Muscle layer of duodenum (tissue), 2 donors: ENCODE results near the gene SRPX2.

ENCODE experiments used
- H3K27ac ChIP-seq: one replicate; pipeline ENCODE4 v1.7.0; 2013; ENCODE audit warnings: mild to moderate bottlenecking, low read length
- H3K27me3 ChIP-seq: one replicate; pipeline ENCODE4 v1.7.0; 2013; ENCODE audit warnings: low read depth, mild to moderate bottlenecking, control low read depth, low read length
- H3K36me3 ChIP-seq, 2 donors: one replicate each; pipeline ENCODE4 v1.7.0; 2013; ENCODE audit warnings: low read length in 2 of 2, control low read depth in 1 of 2, mild to moderate bottlenecking in 1 of 2; ENCODE audit not compliant: insufficient read depth in 2 of 2, control insufficient read depth in 1 of 2
- H3K4me1 ChIP-seq, 2 donors: one replicate each; pipeline ENCODE4 v1.7.0; 2013; ENCODE audit warnings: low read length in 2 of 2, mild to moderate bottlenecking in 2 of 2, control low read depth in 1 of 2, moderate library complexity in 1 of 2; ENCODE audit not compliant: insufficient read depth in 2 of 2, control insufficient read depth in 1 of 2
- H3K4me3 ChIP-seq, 2 donors: one replicate each; pipeline ENCODE4 v1.7.0; 2013; ENCODE audit warnings: low read length in 2 of 2, low read depth in 1 of 2, mild to moderate bottlenecking in 1 of 2
- H3K9me3 ChIP-seq, 2 donors: one replicate each; pipeline ENCODE4 v1.7.0; 2013; ENCODE audit warnings: low read length in 2 of 2, control low read depth in 1 of 2, mild to moderate bottlenecking in 1 of 2; ENCODE audit not compliant: control insufficient read depth in 1 of 2
- donor health status: healthy.

The SRPX2 gene

DNA sequence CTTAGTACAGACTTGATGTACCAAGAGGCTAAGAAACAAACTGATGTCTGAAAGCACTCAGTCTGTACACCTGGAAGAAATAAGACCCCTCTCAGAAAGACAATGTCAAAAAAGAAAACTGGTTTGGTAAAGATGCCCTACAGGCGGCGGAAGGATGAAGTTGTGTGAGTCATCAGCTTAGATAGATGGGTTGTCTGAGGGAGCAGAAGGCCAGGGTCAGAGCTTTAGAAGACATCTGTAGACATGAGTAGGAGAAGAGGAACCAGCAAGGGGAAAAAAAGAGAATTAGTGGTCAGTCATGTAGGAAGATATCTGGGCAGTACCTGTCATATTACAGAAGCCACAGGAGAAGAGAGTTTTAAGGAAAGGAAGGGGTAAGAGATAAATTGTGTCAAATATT, 8.3 kb downstream of the SRPX2 start:
- Histone ChIP-seq H3K27me3 (no peaks in the 10 kb centered on the region), H3K9me3 (no peaks in the 10 kb centered on the region), H3K27ac (no peak overlapping the region), H3K4me1 (peaks cover 9 to 11% of the 10 kb centered on the region in 2 donors), H3K36me3 (peaks cover 0 to 8% of the 10 kb centered on the region in 2 donors), H3K4me3 (no peak overlapping the region)

DNA sequence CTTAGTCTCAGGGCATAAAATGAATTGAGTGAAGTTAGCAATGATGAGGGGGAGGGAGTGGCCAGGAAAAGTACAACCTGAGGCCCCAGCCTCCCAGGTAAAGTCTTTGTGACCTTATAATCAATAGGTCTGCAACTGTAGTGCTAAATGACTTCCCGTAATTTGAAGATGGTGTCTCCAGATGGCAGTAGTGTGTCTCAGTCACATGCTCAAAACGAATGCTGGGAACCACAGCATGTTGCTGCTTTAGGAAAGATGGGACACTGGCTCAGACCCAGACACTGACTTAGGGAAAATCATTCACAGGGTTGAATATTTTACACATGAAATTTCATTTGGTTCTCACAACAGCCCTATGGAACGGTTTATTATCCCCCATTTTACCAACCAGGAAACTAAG, 10.3 kb downstream of the SRPX2 start:
- no peaks in the 10 kb centered on the region for H3K4me1 ChIP-seq
- H3K4me3 ChIP-seq = no peak overlapping the region
- H3K9me3 ChIP-seq = no peaks in the 10 kb centered on the region
- no peak overlapping the region for H3K27ac ChIP-seq
- H3K36me3 ChIP-seq = peaks cover 0 to under 1% of the 10 kb centered on the region in 2 donors
- no peaks in the 10 kb centered on the region for H3K27me3 ChIP-seq

DNA sequence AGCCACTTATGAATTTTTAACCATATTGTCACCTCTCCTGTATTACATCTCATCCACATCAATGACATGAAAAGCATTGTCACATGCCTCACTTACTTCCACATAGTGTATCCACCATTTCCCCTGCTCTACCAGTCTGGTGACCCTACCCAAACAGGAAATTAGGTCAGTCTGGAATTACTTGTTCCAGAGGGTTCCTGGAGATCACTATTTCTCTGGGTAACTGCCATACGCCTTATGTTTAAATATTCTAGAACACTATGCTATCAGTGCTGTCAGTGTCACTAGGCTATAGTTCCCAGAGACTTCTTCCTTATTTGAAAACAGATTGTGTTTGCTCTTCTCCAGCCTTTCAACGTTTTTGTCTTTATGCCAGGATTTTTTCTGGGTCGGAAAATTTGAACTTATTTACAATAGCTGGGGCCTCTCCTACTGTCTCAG, 15.0 kb downstream of the SRPX2 start:
- Histone ChIP-seq H3K36me3 (no peaks in the 10 kb centered on the region), H3K9me3 (no peaks in the 10 kb centered on the region), H3K27me3 (no peaks in the 10 kb centered on the region), H3K4me1 (no peaks in the 10 kb centered on the region), H3K27ac (peak overlapping the region; percentile 45), H3K4me3 (no peak overlapping the region)

- Histone ChIP-seq H3K9me3 (no peaks in the 10 kb centered on the region), H3K27me3 (no peaks in the 10 kb centered on the region), H3K36me3 (no peaks in the 10 kb centered on the region), H3K27ac (peak overlapping the region; percentile 45), H3K4me1 (no peaks in the 10 kb centered on the region), H3K4me3 (no peak overlapping the region)
These were observed 15.6 kb downstream of the SRPX2 start for GRCh38 chrX:100659431-100660137.

DNA sequence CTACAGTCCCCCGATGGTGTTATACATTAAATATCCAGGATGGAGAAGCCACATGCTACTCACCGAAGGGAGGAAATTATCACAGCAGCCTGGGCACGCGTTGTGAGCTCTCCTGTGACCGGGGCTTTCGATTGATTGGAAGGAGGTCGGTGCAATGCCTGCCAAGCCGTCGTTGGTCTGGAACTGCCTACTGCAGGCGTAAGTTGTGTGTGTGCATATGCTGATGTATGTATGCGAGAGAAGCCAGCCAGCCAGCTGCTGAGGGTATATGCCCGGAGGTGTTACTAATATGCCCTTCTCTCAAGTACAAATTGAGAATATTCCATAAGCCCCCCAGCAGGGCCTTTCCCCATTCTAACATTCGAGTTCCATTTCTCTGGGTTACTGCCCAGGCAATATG, 18.2 kb downstream of the SRPX2 start:
- Histone ChIP-seq H3K27ac (no peak overlapping the region), H3K4me3 (no peak overlapping the region), H3K4me1 (no peaks in the 10 kb centered on the region), H3K27me3 (no peaks in the 10 kb centered on the region), H3K9me3 (no peaks in the 10 kb centered on the region), H3K36me3 (peaks cover 0 to 3% of the 10 kb centered on the region in 2 donors)

- peaks cover 0 to 3% of the 10 kb centered on the region in 2 donors for H3K36me3 ChIP-seq
- no peak overlapping the region for H3K27ac ChIP-seq
- H3K27me3 ChIP-seq = no peaks in the 10 kb centered on the region
- no peak overlapping the region for H3K4me3 ChIP-seq
- H3K4me1 ChIP-seq = no peaks in the 10 kb centered on the region
- no peaks in the 10 kb centered on the region for H3K9me3 ChIP-seq
These were observed 18.8 kb downstream of the SRPX2 start for GRCh38 chrX:100662796-100663195.

DNA sequence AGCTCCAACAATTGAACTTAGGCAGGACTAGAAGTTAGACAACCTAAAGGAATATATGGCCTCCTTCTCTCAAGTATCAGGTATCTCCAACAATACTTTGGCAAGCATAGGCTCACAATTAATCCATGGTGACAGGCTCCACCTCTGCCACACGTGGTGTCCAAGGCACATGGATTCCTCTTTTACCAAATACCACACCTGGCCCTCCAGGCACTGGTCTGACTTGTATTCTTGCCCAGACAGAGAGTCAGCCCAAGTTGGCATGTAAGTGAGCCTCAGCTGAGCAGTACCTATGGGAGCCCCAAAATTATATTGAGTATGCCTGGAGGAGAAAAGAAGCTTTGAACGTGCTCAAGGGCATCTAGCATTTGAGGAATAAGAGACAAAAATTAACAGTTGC, 19.6 kb downstream of the SRPX2 start:
- H3K27me3 ChIP-seq = no peaks in the 10 kb centered on the region
- no peaks in the 10 kb centered on the region for H3K4me1 ChIP-seq
- H3K9me3 ChIP-seq = no peaks in the 10 kb centered on the region
- H3K4me3 ChIP-seq = no peak overlapping the region
- no peak overlapping the region for H3K27ac ChIP-seq
- H3K36me3 ChIP-seq = peaks cover 0 to 6% of the 10 kb centered on the region in 2 donors

- Histone ChIP-seq H3K27ac (no peak overlapping the region), H3K4me1 (peaks cover 0 to 6% of the 10 kb centered on the region in 2 donors), H3K27me3 (no peaks in the 10 kb centered on the region), H3K4me3 (no peak overlapping the region), H3K36me3 (peaks cover 0 to 4% of the 10 kb centered on the region in 2 donors), H3K9me3 (no peaks in the 10 kb centered on the region)
These were observed 29.0 kb downstream of the SRPX2 start for GRCh38 chrX:100672966-100673365.

GRCh38 chrX:100673397-100673953, 29.5 kb downstream of the SRPX2 start:
- Histone ChIP-seq H3K27me3 (no peaks in the 10 kb centered on the region), H3K36me3 (peaks cover 0 to 2% of the 10 kb centered on the region in 2 donors), H3K4me1 (peaks cover 0 to 6% of the 10 kb centered on the region in 2 donors), H3K4me3 (no peak overlapping the region), H3K27ac (no peak overlapping the region), H3K9me3 (no peaks in the 10 kb centered on the region)

DNA sequence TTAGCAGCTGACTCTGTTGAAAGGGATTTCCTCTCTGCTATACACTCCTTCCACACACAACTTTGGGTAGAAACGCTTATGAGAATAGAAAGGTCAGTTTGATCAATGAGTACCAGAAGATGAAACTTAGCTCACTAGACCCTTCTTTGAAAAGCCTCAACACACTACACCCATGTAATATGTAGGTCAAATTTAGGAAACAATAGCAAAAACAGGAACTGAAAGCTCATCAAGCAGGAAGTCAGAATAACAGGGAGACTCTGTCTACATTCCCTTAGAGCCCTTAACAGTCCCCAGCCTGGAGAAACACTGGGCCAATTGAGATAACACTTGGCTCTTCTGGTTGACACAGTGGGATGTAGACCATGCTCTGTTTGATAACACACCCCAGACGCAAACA, 30.7 kb downstream of the SRPX2 start:
- H3K27me3 ChIP-seq = no peaks in the 10 kb centered on the region
- no peak overlapping the region for H3K4me3 ChIP-seq
- H3K27ac ChIP-seq = no peak overlapping the region
- peaks cover 0 to 6% of the 10 kb centered on the region in 2 donors for H3K4me1 ChIP-seq
- no peaks in the 10 kb centered on the region for H3K36me3 ChIP-seq
- no peaks in the 10 kb centered on the region for H3K9me3 ChIP-seq

DNA sequence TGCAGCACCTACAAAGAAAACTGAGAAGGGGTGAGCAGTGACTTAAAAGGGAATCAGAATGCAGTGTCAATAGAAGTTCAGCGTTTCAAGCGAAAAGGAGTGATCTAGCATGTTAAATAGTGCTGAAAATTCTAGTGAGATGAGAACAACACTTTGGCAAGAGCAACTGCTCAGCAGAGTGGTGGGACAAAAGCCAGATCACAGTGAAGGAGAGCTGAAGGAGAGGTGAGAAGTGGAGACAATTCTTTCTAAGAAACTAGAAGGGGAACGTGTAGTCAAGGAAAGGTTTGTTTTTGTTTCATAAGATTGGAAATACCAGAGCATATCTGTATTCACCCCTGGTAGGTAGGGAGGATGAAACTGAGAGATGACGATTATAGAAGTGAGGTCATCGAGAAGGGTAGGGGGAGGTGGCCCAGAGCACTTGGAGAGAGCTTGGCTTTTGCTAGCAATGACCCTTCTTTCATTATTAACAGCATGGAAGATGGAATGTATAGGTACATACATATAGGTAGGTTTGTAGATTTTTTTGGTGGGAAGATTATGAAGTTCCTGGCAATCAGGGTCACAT, 33.7 kb downstream of the SRPX2 start:
- no peaks in the 10 kb centered on the region for H3K36me3 ChIP-seq
- H3K27me3 ChIP-seq = no peaks in the 10 kb centered on the region
- peaks cover 0 to 6% of the 10 kb centered on the region in 2 donors for H3K4me1 ChIP-seq
- H3K4me3 ChIP-seq = no peak overlapping the region
- no peaks in the 10 kb centered on the region for H3K9me3 ChIP-seq
- no peak overlapping the region for H3K27ac ChIP-seq
